GM12878 (cell line): ENCODE measurements around the gene EPHA2.

Experiments used
- E4F1 ChIP-seq: fragments of 450-650 bp; IDR thresholded peaks from 2 replicates; pipeline ENCODE4 v1.6.1; 2018; ENCODE audit warnings: borderline replicate concordance, mild to moderate bottlenecking; ENCODE audit not compliant: partially characterized antibody
- EZH2 ChIP-seq: IDR thresholded peaks from 2 replicates; pipeline ENCODE4 v1.6.1; 2012; ENCODE audit warnings: low read depth, mild to moderate bottlenecking, control low read depth, inconsistent platforms, low read length, borderline replicate concordance; ENCODE audit not compliant: control insufficient read depth
- FOXK2 ChIP-seq: fragments of 450-650 bp; IDR thresholded peaks from 2 replicates; pipeline ENCODE4 v1.6.1; 2017; ENCODE audit warnings: mild to moderate bottlenecking, moderate library complexity
- POLR2AphosphoS2 ChIP-seq: IDR thresholded peaks from 2 replicates; pipeline ENCODE4 v1.6.1; 2011; ENCODE audit warnings: low read depth, mild to moderate bottlenecking, low read length, improper control_type of control experiment, moderate library complexity
- RBBP5 ChIP-seq: fragments of 200-600 bp; sonication (generic); conservative IDR thresholded peaks from 2 replicates; pipeline ENCODE4 v1.6.1; 2016
- RFX5 ChIP-seq: IDR thresholded peaks from 2 replicates; pipeline ENCODE4 v1.6.1; 2011; ENCODE audit warnings: low read depth, low read length, improper control_type of control experiment
- SMC3 ChIP-seq: IDR thresholded peaks from 2 replicates; pipeline ENCODE4 v1.6.1; 2011; ENCODE audit warnings: low read length, improper control_type of control experiment, borderline replicate concordance
- SP1 ChIP-seq: IDR thresholded peaks from one replicate; pipeline ENCODE4 v1.6.1; 2011; ENCODE audit warnings: low read depth, low read length
- SUZ12 ChIP-seq: fragments of 200-600 bp; sonication (generic); IDR thresholded peaks from one replicate; pipeline ENCODE4 v1.6.1; 2018; ENCODE audit warnings: antibody characterized with exemption, mild to moderate bottlenecking; ENCODE audit not compliant: unreplicated experiment
- ZNF274 ChIP-seq: IDR thresholded peaks from one replicate; pipeline ENCODE4 v1.8.0; 2011; ENCODE audit not compliant: insufficient read length, insufficient read depth

GRCh38 chr1:16126743-16127515 is 28.9 kb downstream of the EPHA2 start:
- no peak for TF ChIP-seq FOXK2
- TF ChIP-seq ZNF274 = no peak
- no peak for TF ChIP-seq E4F1
- no peak for TF ChIP-seq SMC3
- TF ChIP-seq EZH2 = no peak
- TF ChIP-seq RBBP5 = no peak
- TF ChIP-seq SP1 = no peak
- no peak for TF ChIP-seq POLR2AphosphoS2
- TF ChIP-seq SUZ12 = no peak
- no peak for TF ChIP-seq RFX5
